H1 (cell line): Measurements from ENCODE around the gene RAD9A. TPM values are rescaled to one million over a fixed set of nuclear protein-coding genes. Genes with fewer than 3 reads are reported as not detected.

Source experiments
- SIN3A ChIP-seq, 2 experiments: IDR thresholded peaks in 1 of 2; conservative IDR thresholded peaks in 1 of 2; 2 replicates each; pipeline ENCODE4 v1.6.1; 2011 to 2012; ENCODE audit warnings: low read length in 2 of 2, improper control_type of control experiment in 1 of 2, low read depth in 1 of 2, mild to moderate bottlenecking in 1 of 2
- polyA plus RNA-seq, 7 experiments: library from polyadenylated mRNA; depleted of rRNA in 3 of 7; stranded (reverse) in 5 of 7; unstranded in 2 of 7; fragments of >200 nt in 5 of 7; fragments of 200-250 nt in 2 of 7; gene quantifications; 1 replicate in 5 of 7; 2 replicates in 1 of 7; 4 replicates in 1 of 7; pipeline versions ENCODE4 v1.2.1 to v1.2.3, GENCODE V29; 2011 to 2013; ENCODE audit warnings: missing spikeins in 2 of 7, mixed read lengths in 2 of 7
- total RNA-seq: library from RNA; stranded (reverse); fragmentation: NEBNext Ultra II Directional; extraction: Animal tissue kit (Norgen Biotek cat#: 25700); gene quantifications from 2 replicates; pipeline ENCODE4 v1.2.1, GENCODE V29; 2021

The RAD9A gene
- total and polyA plus RNA-seq, 2 of the 8 experiments (the other 6 are each of a cell fraction or from before 2014, with no cell fraction given) = 22.2 to 25.5 TPM

- TF ChIP-seq SIN3A (conservative IDR thresholded peaks at IDR 0.05 in 1 of 2, IDR thresholded peaks at IDR 0.05 in 1 of 2; ENCODE audit: low read depth in 1 of 2, low read length in 2 of 2) = 0 out of 4 replicates have a peak, but pooled peaks of 1 of the 2 experiments have one; percentile 55
These were observed 29.1 kb downstream of the RAD9A start (continued) for GRCh38 chr11:67420646-67421429.
